Activated CD8-positive, alpha-beta T cell treated with anti-CD3 and anti-CD28 coated beads, Interleukin-2, amount 10 ng/mL, durations not matched to agents 7 days and 5 days (primary cell): ENCODE results near the gene SLC16A11. TPM values are rescaled to one million over a fixed set of nuclear protein-coding genes. Genes with fewer than 3 reads are reported as not detected.
"Not testable (repeated sequence)": the region's sequence is repeated elsewhere in the genome, so short reads cannot be mapped to it uniquely, and the experiment has no call there.

Experiments used
- ATAC-seq: fragments of 150-1000 bp; cut with Tn5 transposase; one replicate; pipeline ENCODE4 v1.10.0; 2021; ENCODE audit warnings: moderate library complexity
- CTCF ChIA-PET: fragments of 350-600 bp; sonication (Branson Sonifier 250); formaldehyde crosslinking; loops from one replicate; lab custom pipeline; 2021; ENCODE audit warnings: antibody characterized with exemption; lab: Charles Lee
- POLR2A ChIA-PET: fragments of 350-600 bp; sonication (Branson Sonifier 250); formaldehyde crosslinking; loops from one replicate; lab custom pipeline; 2021; ENCODE audit warnings: antibody characterized with exemption; lab: Charles Lee
- DNase-seq: peaks from one replicate; pipeline ENCODE4 v3.0.0-alpha.2; 2020
- H3K27ac Mint-ChIP-seq: one replicate; pipeline ENCODE4 v1.8.0; 2021; ENCODE audit warnings: mild to moderate bottlenecking, mixed read lengths
- H3K27me3 Mint-ChIP-seq: one replicate; pipeline ENCODE4 v1.8.0; 2021; ENCODE audit warnings: low read depth, mixed read lengths
- H3K36me3 Mint-ChIP-seq: one replicate; pipeline ENCODE4 v1.8.0; 2021; ENCODE audit warnings: low read depth, mixed read lengths
- H3K4me1 Mint-ChIP-seq: one replicate; pipeline ENCODE4 v1.8.0; 2021; ENCODE audit warnings: low read depth, mixed read lengths
- H3K4me3 Mint-ChIP-seq: one replicate; pipeline ENCODE4 v1.8.0; 2021; ENCODE audit warnings: mild to moderate bottlenecking, mixed read lengths
- H3K9me3 Mint-ChIP-seq: one replicate; pipeline ENCODE4 v1.8.0; 2022; ENCODE audit warnings: mixed read lengths; ENCODE audit not compliant: insufficient read depth
- total RNA-seq, 2 experiments: library from RNA; stranded (reverse); gene quantifications; one replicate each; pipeline ENCODE4 v1.2.3, GENCODE V29; 2021

Gene SLC16A11
- total RNA-seq, 2 experiments from 2014 or later: 0.34 to 0.39 TPM

DNA sequence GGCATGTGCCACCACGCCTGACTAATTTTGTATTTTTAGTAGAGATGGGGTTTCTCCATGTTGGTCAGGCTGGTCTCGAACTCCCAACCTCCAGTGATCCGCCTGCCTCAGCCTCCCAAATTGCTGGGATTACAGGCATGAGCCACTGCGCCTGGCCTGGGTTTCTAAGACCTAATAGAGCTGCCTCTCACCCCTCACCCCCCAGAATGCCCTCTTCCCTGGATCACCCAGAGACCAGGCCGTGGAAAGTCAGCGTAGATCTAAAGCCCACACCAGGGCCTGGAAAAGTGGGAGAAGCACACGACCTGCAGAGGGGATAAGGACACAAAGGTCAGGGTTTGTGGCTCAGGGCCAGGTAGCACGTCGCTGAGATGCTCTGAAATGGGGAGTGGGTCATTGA, 6.7 kb upstream of the SLC16A11 start:
- peaks cover 19% of the 10 kb centered on the region for H3K4me1 Mint-ChIP-seq
- not testable (repeated sequence) for H3K27ac Mint-ChIP-seq
- POLR2A ChIA-PET: interaction anchor here (0.6 to 2.2 kb wide), 2 partner anchors 15 to 79 kb away, joined by 3 to 5 read pairs; partner anchors contain the start of gene SLC16A13

DNA sequence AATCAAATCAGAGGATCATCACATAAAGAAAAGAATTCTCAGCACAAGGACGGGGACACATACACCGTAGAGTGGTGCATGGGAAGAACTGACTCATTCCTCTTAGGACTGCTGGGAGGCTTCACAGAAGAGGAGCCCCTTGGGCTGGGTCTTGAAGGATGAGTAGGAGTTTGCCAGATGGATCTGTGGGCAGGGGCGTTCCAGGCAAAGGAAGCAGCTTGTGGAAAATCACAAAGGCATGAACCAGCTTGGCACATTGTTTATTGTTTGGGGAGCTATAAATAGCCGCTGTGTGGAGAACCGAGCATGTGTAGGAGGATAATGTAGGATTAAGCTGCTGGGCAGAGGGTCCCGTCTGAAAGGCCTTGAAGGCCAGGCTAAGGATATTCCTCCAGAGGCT, 5.1 kb upstream of the SLC16A11 start:
- CTCF ChIA-PET: interaction anchor here (1.5 to 13.6 kb wide), 2 partner anchors 49 to 88 kb away, joined by 3 to 395 read pairs; no protein-coding TSS in a partner anchor
- ATAC-seq: no peak
- no peaks in the 10 kb centered on the region for H3K9me3 Mint-ChIP-seq
- H3K4me1 Mint-ChIP-seq: peaks cover 22% of the 10 kb centered on the region
- H3K27ac Mint-ChIP-seq: no peak overlapping the region
- no peaks in the 10 kb centered on the region for H3K36me3 Mint-ChIP-seq
- DNase-seq: no peak
- H3K4me3 Mint-ChIP-seq: no peak overlapping the region
- peaks cover 9% of the 10 kb centered on the region for H3K27me3 Mint-ChIP-seq
- POLR2A ChIA-PET: no interaction called here

More for the DNA sequence above, 6.7 kb upstream of the SLC16A11 start:
- not testable (repeated sequence) for DNase-seq, ATAC-seq, H3K27me3 Mint-ChIP-seq, H3K4me3 Mint-ChIP-seq, H3K36me3 Mint-ChIP-seq, H3K9me3 Mint-ChIP-seq
- CTCF ChIA-PET: interaction anchor here (0.8 to 13.6 kb wide), 4 partner anchors 13 to 245 kb away, joined by 3 to 395 read pairs (median 8); no protein-coding TSS in a partner anchor

DNA sequence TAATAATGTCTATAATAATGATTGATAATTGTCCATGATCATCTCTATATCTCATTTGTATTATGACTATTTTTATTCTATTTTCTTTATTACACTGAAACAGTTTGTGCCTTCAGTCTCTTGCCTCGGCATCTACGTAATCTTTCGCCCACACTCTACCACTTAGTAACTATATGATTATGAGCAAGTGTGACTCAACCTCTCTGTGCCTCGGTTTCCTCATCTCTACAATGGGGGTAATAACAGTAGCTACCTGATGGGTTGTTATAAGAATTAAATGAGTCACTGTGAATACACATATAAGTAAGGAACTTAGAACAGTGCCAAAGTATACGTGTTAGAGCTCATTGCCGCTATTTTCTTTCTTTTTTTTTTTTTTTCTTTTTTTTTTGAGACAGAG, 3.7 kb upstream of the SLC16A11 start:
- POLR2A ChIA-PET: interaction anchor here (2.3 to 2.9 kb wide), 2 partner anchors 12 to 85 kb away, joined by 16 to 24 read pairs; partner anchors contain the start of gene SLC16A13

DNA sequence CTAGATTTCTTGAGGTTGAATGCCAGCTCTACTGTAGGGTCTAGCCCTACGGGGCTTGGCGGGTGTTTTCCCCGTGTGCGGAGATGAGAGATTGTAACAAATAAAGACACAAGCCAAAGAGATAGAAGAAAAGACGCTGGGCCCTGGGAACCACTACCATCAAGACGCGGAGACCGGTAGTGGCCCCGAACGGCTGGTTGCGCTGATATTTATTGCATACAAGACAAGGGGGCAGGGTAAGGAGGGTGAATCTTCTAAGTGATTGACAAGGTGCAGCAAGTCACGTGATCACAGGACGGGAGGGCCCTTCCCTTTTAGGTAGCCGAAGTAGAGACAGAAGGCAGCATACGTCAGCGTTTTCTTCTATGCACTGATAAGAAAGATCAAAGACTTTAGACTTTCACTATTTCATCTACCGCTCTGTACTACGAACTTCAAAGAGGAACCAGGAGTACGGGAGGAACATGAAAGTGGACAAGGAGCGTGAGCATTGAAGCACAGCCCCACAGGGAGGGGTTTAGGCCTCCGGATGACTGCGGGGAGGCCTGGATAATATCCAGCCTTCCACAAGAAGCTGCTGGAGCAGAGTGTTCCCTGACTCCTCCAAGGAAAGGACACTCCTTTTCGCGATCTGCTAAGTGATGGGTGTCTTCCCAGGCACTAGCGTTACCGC, 3.0 kb upstream of the SLC16A11 start:
- not testable (repeated sequence) for H3K9me3 Mint-ChIP-seq, H3K36me3 Mint-ChIP-seq
- Mint-ChIP-seq H3K4me1 (peaks cover 32% of the 10 kb centered on the region), H3K27ac (peak overlapping the region; percentile 66), H3K27me3 (peaks cover 10% of the 10 kb centered on the region), H3K4me3 (peak overlapping the region; percentile 73)
- ChIA-PET POLR2A (interaction anchor here (1.4 to 2.9 kb wide), 6 partner anchors 11 to 90 kb away, joined by 3 to 24 read pairs (median 8); partner anchors contain the start of gene SLC16A13), CTCF (interaction anchor here (0.7 to 13.6 kb wide), 37 partner anchors 8 to 641 kb away, joined by 3 to 395 read pairs (median 7); partner anchors contain the start of genes ACADVL, ASGR1, DLG4 and DVL2)
- peak; percentile 89 for DNase-seq
- ATAC-seq: peak; percentile 39

More for the DNA sequence above, 3.7 kb upstream of the SLC16A11 start:
- H3K27me3 Mint-ChIP-seq: peaks cover 10% of the 10 kb centered on the region
- no peaks in the 10 kb centered on the region for H3K9me3 Mint-ChIP-seq
- no peak for ATAC-seq
- no peak for DNase-seq
- H3K36me3 Mint-ChIP-seq: no peaks in the 10 kb centered on the region
- CTCF ChIA-PET: interaction anchor here (0.7 to 13.6 kb wide), 4 partner anchors 34 to 130 kb away, joined by 3 to 395 read pairs (median 4); no protein-coding TSS in a partner anchor
- no peak overlapping the region for H3K27ac Mint-ChIP-seq
- no peak overlapping the region for H3K4me3 Mint-ChIP-seq
- peaks cover 27% of the 10 kb centered on the region for H3K4me1 Mint-ChIP-seq

DNA sequence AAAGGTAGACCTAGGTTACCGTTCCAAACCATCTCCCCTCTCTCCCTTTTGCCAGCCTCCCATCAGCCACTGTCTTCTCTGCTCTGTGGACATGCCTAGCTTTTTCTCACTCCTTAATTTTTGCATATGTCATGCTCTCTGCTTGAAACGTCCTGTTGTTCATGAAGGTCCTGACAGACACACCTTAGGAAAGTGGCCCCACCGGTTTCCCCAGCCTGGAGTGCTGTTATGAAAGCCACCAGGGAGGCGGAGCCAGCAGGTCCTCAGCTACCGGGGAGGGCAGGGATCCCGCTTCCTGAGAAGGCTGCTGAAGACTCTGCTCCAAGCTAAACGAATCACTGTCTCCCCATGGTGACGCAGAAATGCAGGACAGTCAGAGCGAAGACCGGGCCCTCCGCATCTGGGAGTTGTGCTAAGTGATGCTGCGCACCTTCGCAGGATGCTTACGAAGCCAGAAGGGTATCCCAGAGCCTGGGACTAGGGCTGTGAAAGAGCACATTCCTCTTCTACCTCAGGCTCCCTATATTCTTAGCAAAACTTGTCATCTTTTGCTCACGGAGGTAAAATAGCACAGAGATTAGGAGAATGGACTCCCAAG, 2.3 kb upstream of the SLC16A11 start:
- Mint-ChIP-seq H3K4me3 (peak overlapping the region; percentile 73), H3K36me3 (no peaks in the 10 kb centered on the region), H3K27ac (peak overlapping the region; percentile 66), H3K9me3 (no peaks in the 10 kb centered on the region), H3K27me3 (peaks cover 10% of the 10 kb centered on the region), H3K4me1 (peaks cover 36% of the 10 kb centered on the region)
- DNase-seq (peak; percentile 51), ATAC-seq (peak; percentile 43)
- ChIA-PET POLR2A (interaction anchor here (0.6 to 2.9 kb wide), 10 partner anchors 11 to 412 kb away, joined by 3 to 24 read pairs (median 5); partner anchors contain the start of genes ACADVL and SLC16A13), CTCF (interaction anchor here (0.7 to 13.6 kb wide), 63 partner anchors 8 to 642 kb away, joined by 3 to 395 read pairs (median 4); partner anchors contain the start of genes ACADVL, ACAP1, ASGR1 and DLG4)

DNA sequence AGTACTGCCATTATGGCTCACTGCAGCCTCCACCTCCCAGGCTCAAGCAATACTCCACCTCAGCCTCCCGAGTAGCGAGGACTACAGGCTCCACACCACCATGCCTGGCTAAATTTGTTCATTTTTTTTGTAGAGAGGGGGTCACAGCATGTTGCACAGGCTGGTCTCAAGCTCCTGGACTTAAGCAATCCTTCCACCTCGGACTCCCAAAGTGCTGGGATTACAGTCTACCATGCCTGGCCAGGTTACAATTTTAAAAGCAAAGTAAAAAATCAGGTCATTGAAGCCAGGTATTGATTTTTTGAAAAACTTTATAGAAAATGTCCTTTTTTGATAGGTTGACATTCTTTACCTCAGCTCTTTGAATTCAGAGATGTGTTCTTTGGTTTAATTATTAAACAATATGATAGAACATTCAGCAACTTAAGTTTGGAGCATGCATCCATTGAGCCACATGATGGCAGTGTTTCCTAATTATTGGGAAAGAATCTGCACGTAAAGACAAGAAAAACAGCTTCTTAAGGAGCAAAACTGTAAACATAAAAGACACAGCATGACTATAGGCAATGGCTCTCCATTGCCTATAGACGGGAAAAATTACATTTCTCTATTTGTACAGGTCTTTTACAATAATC, 1.7 kb upstream of the SLC16A11 start:
- peak; percentile 42 for ATAC-seq
- DNase-seq: peak; percentile 68

DNA sequence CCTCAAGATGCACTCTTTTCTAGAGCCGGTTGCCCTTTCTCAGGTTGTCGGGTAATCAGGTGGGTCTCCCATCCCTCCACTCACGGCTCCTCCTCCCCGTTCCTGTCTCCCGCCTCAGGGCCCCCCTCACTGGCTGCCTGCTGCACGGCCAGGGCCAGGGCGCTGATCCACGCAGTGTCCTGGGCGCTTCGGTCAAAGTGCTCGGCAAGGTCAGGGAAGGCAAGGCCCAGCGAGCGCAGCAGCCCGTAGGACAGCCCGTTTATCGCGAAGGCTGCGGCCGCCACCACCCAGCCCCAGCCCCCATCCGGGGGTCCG, 753 bp downstream of the SLC16A11 start:
- ChIA-PET POLR2A (interaction anchor here (1.5 kb wide), 1 partner anchor 7 kb away, joined by 5 read pairs; the partner anchor contains the start of gene SLC16A13), CTCF (interaction anchor here (1.0 to 13.6 kb wide), 5 partner anchors 21 to 134 kb away, joined by 3 to 395 read pairs (median 9); no protein-coding TSS in a partner anchor)
- peak overlapping the region; percentile 57 for H3K27ac Mint-ChIP-seq
- peaks cover 8% of the 10 kb centered on the region for H3K27me3 Mint-ChIP-seq
- peaks cover 54% of the 10 kb centered on the region for H3K4me1 Mint-ChIP-seq
- DNase-seq: no peak
- H3K4me3 Mint-ChIP-seq: peak overlapping the region; percentile 58
- no peaks in the 10 kb centered on the region for H3K9me3 Mint-ChIP-seq
- peaks cover 17% of the 10 kb centered on the region for H3K36me3 Mint-ChIP-seq
- ATAC-seq: peak; percentile 1

More for the DNA sequence above, 1.7 kb upstream of the SLC16A11 start:
- POLR2A ChIA-PET: interaction anchor here (0.6 to 2.9 kb wide), 10 partner anchors 10 to 413 kb away, joined by 3 to 24 read pairs (median 5); partner anchors contain the start of genes ACADVL and SLC16A13
- CTCF ChIA-PET: interaction anchor here (0.7 to 13.6 kb wide), 64 partner anchors 8 to 642 kb away, joined by 3 to 395 read pairs (median 4); partner anchors contain the start of genes ACADVL, ACAP1, ASGR1 and DLG4
- Mint-ChIP-seq H3K27me3 (peaks cover 10% of the 10 kb centered on the region), H3K4me1 (peaks cover 38% of the 10 kb centered on the region), H3K36me3 (peaks cover 1% of the 10 kb centered on the region), H3K4me3 (peak overlapping the region; percentile 73), H3K27ac (peak overlapping the region; percentile 66), H3K9me3 (no peaks in the 10 kb centered on the region)

DNA sequence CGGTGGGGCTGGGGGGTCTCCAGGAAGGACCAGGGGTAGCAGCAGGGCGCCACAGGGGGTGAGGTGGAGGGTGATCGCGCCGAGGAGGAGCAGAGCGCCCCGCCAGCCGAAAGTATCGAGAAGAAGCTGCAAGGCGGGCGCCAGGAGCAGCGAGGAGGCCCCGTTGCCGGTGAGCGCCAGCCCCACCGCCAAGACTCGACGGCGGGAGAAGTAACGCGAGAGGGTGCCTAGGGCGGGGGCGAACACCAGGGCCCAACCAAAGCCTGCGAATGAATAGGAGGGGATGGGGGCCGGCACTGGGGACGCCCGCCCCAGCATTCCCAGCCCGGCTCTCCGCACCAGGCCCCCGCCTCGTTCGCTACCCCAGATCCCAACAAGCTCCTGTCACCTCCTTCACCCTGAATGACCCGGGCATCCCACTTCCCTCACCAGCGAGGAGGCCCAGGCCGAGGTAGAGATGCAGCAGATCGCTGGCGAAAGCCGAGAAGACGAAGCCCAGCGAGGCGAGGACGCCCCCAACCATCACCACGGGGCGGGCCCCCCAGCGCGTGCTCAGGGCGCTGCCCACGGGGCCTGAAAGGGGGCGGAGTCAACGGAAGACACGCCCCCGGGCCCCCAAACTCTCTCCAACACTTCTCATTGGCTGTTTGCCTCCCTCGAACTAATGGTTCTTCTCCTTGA, 1.3 kb downstream of the SLC16A11 start:
- Mint-ChIP-seq H3K9me3 (no peaks in the 10 kb centered on the region), H3K36me3 (peaks cover 18% of the 10 kb centered on the region), H3K27me3 (peaks cover 8% of the 10 kb centered on the region), H3K4me1 (peaks cover 57% of the 10 kb centered on the region), H3K27ac (peak overlapping the region; percentile 72), H3K4me3 (peak overlapping the region; percentile 58)
- peak; percentile 38 for ATAC-seq
- peak; percentile 53 for DNase-seq
- POLR2A ChIA-PET: interaction anchor here (1.0 kb wide), 1 partner anchor 19 kb away, joined by 3 read pairs; no protein-coding TSS in a partner anchor
- CTCF ChIA-PET: interaction anchor here (1.0 to 2.8 kb wide), 5 partner anchors 21 to 135 kb away, joined by 3 to 12 read pairs (median 5); no protein-coding TSS in a partner anchor

DNA sequence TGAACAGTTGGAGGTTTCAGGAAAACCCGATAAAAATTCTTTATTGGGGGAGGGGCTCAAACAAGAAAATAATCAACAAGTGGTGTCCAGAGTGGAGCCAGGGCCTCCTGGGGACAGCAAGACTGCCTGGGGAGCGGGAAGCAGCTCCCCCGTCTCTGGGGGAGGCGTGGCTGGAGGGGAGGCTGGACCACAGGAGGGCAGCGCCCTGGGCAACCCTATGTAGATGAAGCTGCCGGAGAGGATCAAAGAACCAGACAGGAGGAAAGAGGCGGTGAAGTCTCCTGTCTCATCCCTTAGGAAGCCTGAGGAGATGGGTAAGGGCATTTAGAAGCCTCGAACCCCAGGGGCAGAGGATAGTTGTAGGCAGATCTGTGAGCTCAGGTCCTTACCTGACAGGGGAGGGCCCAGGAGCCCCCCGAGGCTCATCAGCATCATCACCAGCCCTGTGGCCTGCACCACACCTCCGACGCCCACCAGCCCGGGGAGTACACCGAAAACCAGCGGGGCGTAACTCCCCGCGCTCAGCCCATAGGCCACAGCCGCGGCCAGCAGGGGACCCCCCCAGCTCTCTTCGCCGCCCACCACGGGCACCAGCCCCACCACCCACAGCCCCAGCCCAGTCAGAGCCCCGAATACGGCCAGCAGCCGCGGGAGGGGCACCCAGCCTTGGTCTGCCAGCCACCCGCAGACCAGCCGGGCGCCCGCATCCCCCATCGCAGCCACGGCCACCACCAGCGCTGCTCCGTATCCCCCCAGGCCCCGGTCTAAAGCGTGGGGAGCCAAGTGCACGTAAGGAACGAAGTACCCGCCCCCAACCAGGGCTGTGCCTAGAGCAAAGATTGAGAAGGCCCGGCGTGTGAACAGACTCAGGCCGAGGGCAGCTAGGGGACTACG, 2.0 kb downstream of the SLC16A11 start:
- H3K4me3 Mint-ChIP-seq: peak overlapping the region; percentile 58
- H3K36me3 Mint-ChIP-seq: peaks cover 18% of the 10 kb centered on the region
- POLR2A ChIA-PET: interaction anchor here (1.0 to 1.7 kb wide), 3 partner anchors 18 to 35 kb away, joined by 3 to 4 read pairs (median 3); no protein-coding TSS in a partner anchor
- no peaks in the 10 kb centered on the region for H3K9me3 Mint-ChIP-seq
- peaks cover 8% of the 10 kb centered on the region for H3K27me3 Mint-ChIP-seq
- H3K4me1 Mint-ChIP-seq: peaks cover 51% of the 10 kb centered on the region
- CTCF ChIA-PET: interaction anchor here (1.0 to 2.8 kb wide), 6 partner anchors 20 to 136 kb away, joined by 3 to 12 read pairs (median 4); no protein-coding TSS in a partner anchor
- ATAC-seq: peak; percentile 18
- DNase-seq: no peak
- peak overlapping the region; percentile 72 for H3K27ac Mint-ChIP-seq
